Measurements from ENCODE around the gene STRA8.

Gene STRA8

GRCh38 chr7:135233570-135233969 lies at the start of gene STRA8:
Gene STRA8, plus strand, starts transcription at chr7:135233838. Its CDS starts 6,687 bp downstream, at chr7:135240525.
- no peak for DNase-seq (ENCODE audit: low spot score)

- no peak for DNase-seq (ENCODE audit: low spot score)
Measured at GRCh38 chr7:135184254-135184841, 49.3 kb upstream of the STRA8 start.

- no peak for DNase-seq (ENCODE audit: low spot score)
Measured at GRCh38 chr7:135185471-135186260, 48.0 kb upstream of the STRA8 start.

GRCh38 chr7:135186261-135186540 lies 47.4 kb upstream of the STRA8 start:
- DNase-seq (ENCODE audit: low spot score) = no peak

GRCh38 chr7:135186841-135187253 lies 46.8 kb upstream of the STRA8 start:
- no peak for DNase-seq (ENCODE audit: low spot score)

GRCh38 chr7:135188298-135188984 lies 45.2 kb upstream of the STRA8 start:
- no peak for DNase-seq (ENCODE audit: low spot score)

GRCh38 chr7:135189221-135189662 lies 44.4 kb upstream of the STRA8 start:
- DNase-seq (ENCODE audit: low spot score) = no peak

GRCh38 chr7:135189961-135190360 lies 43.7 kb upstream of the STRA8 start:
- no peak for DNase-seq (ENCODE audit: low spot score)

- no peak for DNase-seq (ENCODE audit: low spot score)
Measured at GRCh38 chr7:135190703-135191102, 42.9 kb upstream of the STRA8 start.

GRCh38 chr7:135192914-135193536 lies 40.6 kb upstream of the STRA8 start:
- no peak for DNase-seq (ENCODE audit: low spot score)

GRCh38 chr7:135193615-135194081 lies 40.0 kb upstream of the STRA8 start:
- DNase-seq (ENCODE audit: low spot score) = no peak

- DNase-seq (ENCODE audit: low spot score) = no peak
Measured at GRCh38 chr7:135194494-135195095, 39.0 kb upstream of the STRA8 start.

GRCh38 chr7:135195156-135195555 lies 38.5 kb upstream of the STRA8 start:
- no peak for DNase-seq (ENCODE audit: low spot score)

- no peak for DNase-seq (ENCODE audit: low spot score)
Measured at GRCh38 chr7:135195968-135196629, 37.5 kb upstream of the STRA8 start.

- no peak for DNase-seq (ENCODE audit: low spot score)
Measured at GRCh38 chr7:135197343-135197742, 36.3 kb upstream of the STRA8 start.

- DNase-seq (ENCODE audit: low spot score) = no peak
Measured at GRCh38 chr7:135197906-135198655, 35.6 kb upstream of the STRA8 start.

GRCh38 chr7:135199439-135199838 lies 34.2 kb upstream of the STRA8 start:
- no peak for DNase-seq (ENCODE audit: low spot score)

GRCh38 chr7:135200821-135201331 lies 32.8 kb upstream of the STRA8 start:
- DNase-seq (ENCODE audit: low spot score) = no peak

GRCh38 chr7:135201350-135201749 lies 32.3 kb upstream of the STRA8 start:
- DNase-seq (ENCODE audit: low spot score) = no peak

GRCh38 chr7:135204341-135204749 lies 29.3 kb upstream of the STRA8 start:
- no peak for DNase-seq (ENCODE audit: low spot score)

- no peak for DNase-seq (ENCODE audit: low spot score)
Measured at GRCh38 chr7:135204876-135205275, 28.8 kb upstream of the STRA8 start.
